ENCODE results near the gene A3GALT2. TPM values are rescaled to one million over a fixed set of nuclear protein-coding genes. Genes with fewer than 3 reads are reported as not detected.

A3GALT2 gene
- polyA plus RNA-seq (2013, experiment 1 of 2), result not detected
- polyA plus RNA-seq (2013, experiment 2 of 2), result not detected

DNA sequence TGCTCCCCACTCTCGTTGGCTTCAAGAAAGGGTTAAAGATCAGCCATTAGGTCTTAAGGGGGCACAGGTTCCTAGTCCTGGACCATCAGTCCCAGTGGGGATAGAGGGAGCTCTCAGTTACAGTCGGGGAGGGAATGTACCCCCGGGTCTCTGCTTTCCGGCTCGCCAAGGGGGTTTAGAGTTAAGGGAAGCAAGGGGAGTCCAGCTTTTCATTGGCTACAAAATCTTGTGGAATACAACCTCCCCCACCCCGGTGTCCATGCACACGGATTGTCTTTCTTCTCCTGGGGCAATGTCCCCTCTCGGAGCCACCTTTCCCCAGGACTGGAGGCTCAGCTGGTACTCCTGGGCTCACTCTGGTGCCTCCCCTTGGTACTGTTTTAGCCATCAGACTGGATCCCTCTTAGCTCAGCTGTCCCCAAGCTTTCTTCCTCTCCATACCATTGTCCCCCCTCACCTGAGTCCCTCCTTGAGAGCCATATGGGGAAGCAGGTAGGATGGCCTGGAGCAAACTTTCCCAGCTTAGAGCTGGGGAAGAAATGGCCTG lies at the start of gene A3GALT2:
Gene A3GALT2, minus strand, starts transcription at position 480 of the 547 bp plus-strand sequence. Its CDS starts 0 bp downstream, at position 480.
- H3K4me1 ChIP-seq (ENCODE audit: control insufficient read depth, insufficient read depth, low read length, poor library complexity, severe bottlenecking), result peaks cover 7% of the 10 kb centered on the region
- H3K9me3 ChIP-seq (ENCODE audit: control insufficient read depth, low read length), result no peaks in the 10 kb centered on the region
- peaks cover 36% of the 10 kb centered on the region for H3K36me3 ChIP-seq (ENCODE audit: control insufficient read depth, insufficient read depth, low read length)
- H3K4me3 ChIP-seq (ENCODE audit: extremely low read depth, insufficient read depth, low read length, poor library complexity, severe bottlenecking), result no peak within 1 kb of the TSS
- H3K27ac ChIP-seq (ENCODE audit: low read depth, low read length, severe bottlenecking), result peak within 1 kb of the TSS; percentile 10
- WGBS, 2 experiments (ENCODE audit: insufficient coverage in 2 of 2), result 97% methylated on average over 4 to 8 of the region's 8 CpGs

DNA sequence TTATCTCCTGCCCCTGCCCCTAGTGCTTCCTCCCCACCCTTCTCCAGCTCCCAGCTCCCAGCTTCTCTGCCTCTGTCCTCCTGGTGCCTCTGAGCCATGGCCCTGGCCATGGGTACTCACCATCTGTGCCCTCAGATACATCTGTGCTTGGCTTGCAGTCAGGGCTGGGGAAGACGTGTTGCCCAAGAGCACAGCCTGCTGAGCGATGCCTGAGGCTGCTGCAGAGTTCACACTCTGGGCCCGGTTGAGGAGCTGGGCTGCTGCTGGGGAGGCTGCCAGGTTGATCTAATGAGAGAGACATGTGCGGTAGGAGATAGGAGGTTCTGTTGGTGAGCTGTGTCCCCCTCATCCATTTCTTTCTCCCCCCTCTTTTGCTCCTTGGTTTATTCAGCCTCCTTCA lies 49.4 kb upstream of the A3GALT2 start:
- no peaks in the 10 kb centered on the region for H3K9me3 ChIP-seq (ENCODE audit: control insufficient read depth, low read length)
- WGBS, 2 experiments (ENCODE audit: insufficient coverage in 2 of 2), result 69 to 93% methylated on average over 3 of the region's 4 CpGs
- H3K4me3 ChIP-seq (ENCODE audit: extremely low read depth, insufficient read depth, low read length, poor library complexity, severe bottlenecking), result no peak overlapping the region
- peaks cover 43% of the 10 kb centered on the region for H3K36me3 ChIP-seq (ENCODE audit: control insufficient read depth, insufficient read depth, low read length)
- H3K27ac ChIP-seq (ENCODE audit: low read depth, low read length, severe bottlenecking), result no peak overlapping the region
- peaks cover 37% of the 10 kb centered on the region for H3K4me1 ChIP-seq (ENCODE audit: control insufficient read depth, insufficient read depth, low read length, poor library complexity, severe bottlenecking)

DNA sequence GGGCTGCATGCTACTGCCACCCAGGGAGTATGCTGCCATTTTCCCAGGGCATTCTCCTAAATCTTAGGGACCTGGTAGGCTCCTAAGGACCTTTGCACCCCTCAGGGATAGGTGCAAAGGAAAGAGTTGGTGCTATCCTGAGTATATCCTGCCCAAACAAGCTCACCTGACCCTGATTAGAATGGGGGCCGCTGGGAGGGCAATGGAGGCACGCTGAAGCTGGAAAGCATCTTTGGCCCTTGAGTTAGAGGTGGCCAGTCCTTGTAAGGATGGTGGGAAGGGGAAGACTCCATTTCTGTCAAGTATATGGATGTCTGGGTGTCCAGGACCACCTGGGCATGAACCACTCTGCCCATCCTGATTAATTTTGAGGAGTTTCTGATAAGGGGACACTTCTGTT lies 48.9 kb upstream of the A3GALT2 start:
- Histone ChIP-seq H3K36me3 (ENCODE audit: control insufficient read depth, insufficient read depth, low read length) (peaks cover 48% of the 10 kb centered on the region), H3K4me3 (ENCODE audit: extremely low read depth, insufficient read depth, low read length, poor library complexity, severe bottlenecking) (no peak overlapping the region), H3K4me1 (ENCODE audit: control insufficient read depth, insufficient read depth, low read length, poor library complexity, severe bottlenecking) (peaks cover 37% of the 10 kb centered on the region), H3K9me3 (ENCODE audit: control insufficient read depth, low read length) (no peaks in the 10 kb centered on the region), H3K27ac (ENCODE audit: low read depth, low read length, severe bottlenecking) (no peak overlapping the region)
- 81 to 100% methylated on average over 2 of the region's 2 CpGs for WGBS, 2 experiments (ENCODE audit: insufficient coverage in 2 of 2)

GRCh38 chr1:33369081-33369480 lies 48.2 kb upstream of the A3GALT2 start:
- no peak overlapping the region for H3K27ac ChIP-seq (ENCODE audit: low read depth, low read length, severe bottlenecking)
- H3K36me3 ChIP-seq (ENCODE audit: control insufficient read depth, insufficient read depth, low read length), result peaks cover 49% of the 10 kb centered on the region
- peaks cover 39% of the 10 kb centered on the region for H3K4me1 ChIP-seq (ENCODE audit: control insufficient read depth, insufficient read depth, low read length, poor library complexity, severe bottlenecking)
- WGBS, 2 experiments (ENCODE audit: insufficient coverage in 2 of 2), result 88 to 89% methylated on average over 8 to 9 of the region's 9 CpGs
- H3K4me3 ChIP-seq (ENCODE audit: extremely low read depth, insufficient read depth, low read length, poor library complexity, severe bottlenecking), result no peak overlapping the region
- H3K9me3 ChIP-seq (ENCODE audit: control insufficient read depth, low read length), result no peaks in the 10 kb centered on the region

DNA sequence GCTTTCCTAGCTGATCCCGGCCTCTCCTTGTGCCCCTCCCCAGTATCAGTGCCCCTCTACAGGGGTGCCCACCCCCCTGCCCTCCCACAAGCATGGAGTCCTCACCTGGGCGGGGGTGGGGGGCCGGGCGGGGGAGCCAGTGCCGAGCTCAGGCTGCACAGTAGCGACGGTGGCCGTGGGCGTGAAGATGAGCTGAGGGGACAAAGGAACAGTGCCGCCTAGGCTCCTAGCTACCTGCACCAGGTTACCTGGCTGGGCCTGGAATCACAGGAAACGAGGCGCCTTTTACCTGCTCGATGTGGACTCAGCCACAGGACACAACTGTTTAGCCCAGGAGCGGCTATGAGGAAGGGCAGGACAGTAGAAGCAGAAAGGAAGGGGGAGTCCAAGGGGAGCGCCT lies 47.5 kb upstream of the A3GALT2 start:
- no peak overlapping the region for H3K27ac ChIP-seq (ENCODE audit: low read depth, low read length, severe bottlenecking)
- 85 to 94% methylated on average over 12 to 14 of the region's 15 CpGs for WGBS, 2 experiments (ENCODE audit: insufficient coverage in 2 of 2)
- no peak overlapping the region for H3K4me3 ChIP-seq (ENCODE audit: extremely low read depth, insufficient read depth, low read length, poor library complexity, severe bottlenecking)
- peaks cover 42% of the 10 kb centered on the region for H3K4me1 ChIP-seq (ENCODE audit: control insufficient read depth, insufficient read depth, low read length, poor library complexity, severe bottlenecking)
- peaks cover 45% of the 10 kb centered on the region for H3K36me3 ChIP-seq (ENCODE audit: control insufficient read depth, insufficient read depth, low read length)
- H3K9me3 ChIP-seq (ENCODE audit: control insufficient read depth, low read length), result no peaks in the 10 kb centered on the region

GRCh38 chr1:33367485-33368405 lies 46.8 kb upstream of the A3GALT2 start:
- H3K9me3 ChIP-seq (ENCODE audit: control insufficient read depth, low read length), result no peaks in the 10 kb centered on the region
- no peak overlapping the region for H3K4me3 ChIP-seq (ENCODE audit: extremely low read depth, insufficient read depth, low read length, poor library complexity, severe bottlenecking)
- H3K4me1 ChIP-seq (ENCODE audit: control insufficient read depth, insufficient read depth, low read length, poor library complexity, severe bottlenecking), result peaks cover 49% of the 10 kb centered on the region
- peaks cover 43% of the 10 kb centered on the region for H3K36me3 ChIP-seq (ENCODE audit: control insufficient read depth, insufficient read depth, low read length)
- no peak overlapping the region for H3K27ac ChIP-seq (ENCODE audit: low read depth, low read length, severe bottlenecking)
- whole genome bisulfite sequencing, 2 experiments (ENCODE audit: insufficient coverage in 2 of 2), result 28 to 52% methylated on average over 13 to 15 of the region's 23 CpGs

GRCh38 chr1:33366762-33367484 lies 46.0 kb upstream of the A3GALT2 start:
- WGBS, 2 experiments (ENCODE audit: insufficient coverage in 2 of 2), result 90 to 94% methylated on average over 9 to 14 of the region's 14 CpGs
- Histone ChIP-seq H3K36me3 (ENCODE audit: control insufficient read depth, insufficient read depth, low read length) (peaks cover 41% of the 10 kb centered on the region), H3K4me3 (ENCODE audit: extremely low read depth, insufficient read depth, low read length, poor library complexity, severe bottlenecking) (no peak overlapping the region), H3K27ac (ENCODE audit: low read depth, low read length, severe bottlenecking) (no peak overlapping the region), H3K9me3 (ENCODE audit: control insufficient read depth, low read length) (no peaks in the 10 kb centered on the region), H3K4me1 (ENCODE audit: control insufficient read depth, insufficient read depth, low read length, poor library complexity, severe bottlenecking) (peaks cover 57% of the 10 kb centered on the region)

DNA sequence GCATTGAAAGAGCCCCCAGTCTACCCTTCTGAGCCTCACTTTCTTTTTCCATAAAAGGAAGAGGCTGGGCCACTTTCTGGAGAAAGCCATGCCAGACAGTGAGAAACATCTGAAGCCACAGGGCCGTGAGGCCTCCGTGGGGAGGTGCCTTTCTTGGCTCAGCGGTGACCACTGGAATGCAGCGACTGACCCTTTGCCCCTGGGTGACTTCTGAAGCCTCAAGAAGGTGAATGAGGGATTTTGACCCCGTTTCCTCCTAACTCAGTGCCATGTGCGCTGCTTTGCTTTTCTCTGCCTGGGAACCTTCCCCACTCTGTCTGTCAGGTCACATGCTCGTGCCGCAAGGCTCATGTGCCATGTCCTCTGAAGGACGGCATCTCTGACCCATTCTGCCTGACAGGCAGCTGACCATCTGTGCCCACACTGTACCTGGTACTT lies 44.7 kb upstream of the A3GALT2 start:
- 83 to 91% methylated on average over 5 to 6 of the region's 9 CpGs for WGBS, 2 experiments (ENCODE audit: insufficient coverage in 2 of 2)
- peaks cover 36% of the 10 kb centered on the region for H3K36me3 ChIP-seq (ENCODE audit: control insufficient read depth, insufficient read depth, low read length)
- peaks cover 68% of the 10 kb centered on the region for H3K4me1 ChIP-seq (ENCODE audit: control insufficient read depth, insufficient read depth, low read length, poor library complexity, severe bottlenecking)
- no peaks in the 10 kb centered on the region for H3K9me3 ChIP-seq (ENCODE audit: control insufficient read depth, low read length)
- peak overlapping the region; percentile 90 for H3K27ac ChIP-seq (ENCODE audit: low read depth, low read length, severe bottlenecking)
- H3K4me3 ChIP-seq (ENCODE audit: extremely low read depth, insufficient read depth, low read length, poor library complexity, severe bottlenecking), result no peak overlapping the region

DNA sequence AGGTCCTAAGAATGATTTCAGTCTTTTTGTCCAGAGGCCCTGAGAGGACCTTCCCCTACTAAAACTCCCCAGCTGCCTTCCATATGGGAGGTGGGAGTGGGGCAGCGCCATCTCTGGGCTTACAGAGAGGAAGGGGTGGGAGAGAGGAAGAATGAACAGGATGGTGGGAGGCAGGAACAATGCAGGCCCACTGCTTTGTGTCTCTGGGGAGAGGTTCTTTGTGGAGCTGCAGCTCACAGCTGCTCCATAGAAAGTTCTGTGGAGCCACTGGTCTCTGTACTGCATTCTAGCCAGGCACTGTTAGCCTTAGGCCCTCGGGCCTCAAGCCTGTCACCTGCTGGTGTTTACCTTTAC lies 43.6 kb upstream of the A3GALT2 start:
- Histone ChIP-seq H3K4me1 (ENCODE audit: control insufficient read depth, insufficient read depth, low read length, poor library complexity, severe bottlenecking) (peaks cover 70% of the 10 kb centered on the region), H3K4me3 (ENCODE audit: extremely low read depth, insufficient read depth, low read length, poor library complexity, severe bottlenecking) (peak overlapping the region; percentile 5)
- WGBS, 2 experiments (ENCODE audit: insufficient coverage in 2 of 2), result 72 to 75% methylated on average over 1 to 2 of the region's 2 CpGs

GRCh38 chr1:33363470-33363861 lies 42.6 kb upstream of the A3GALT2 start:
- 37 to 41% methylated on average over 5 of the region's 5 CpGs for WGBS, 2 experiments (ENCODE audit: insufficient coverage in 2 of 2)
- Histone ChIP-seq H3K4me3 (ENCODE audit: extremely low read depth, insufficient read depth, low read length, poor library complexity, severe bottlenecking) (peak overlapping the region; percentile 26), H3K27ac (ENCODE audit: low read depth, low read length, severe bottlenecking) (peak overlapping the region; percentile 90), H3K9me3 (ENCODE audit: control insufficient read depth, low read length) (no peaks in the 10 kb centered on the region), H3K36me3 (ENCODE audit: control insufficient read depth, insufficient read depth, low read length) (peaks cover 36% of the 10 kb centered on the region), H3K4me1 (ENCODE audit: control insufficient read depth, insufficient read depth, low read length, poor library complexity, severe bottlenecking) (peaks cover 81% of the 10 kb centered on the region)

More for the DNA sequence above, 43.6 kb upstream of the A3GALT2 start:
- H3K9me3 ChIP-seq (ENCODE audit: control insufficient read depth, low read length), result no peaks in the 10 kb centered on the region
- peak overlapping the region; percentile 90 for H3K27ac ChIP-seq (ENCODE audit: low read depth, low read length, severe bottlenecking)
- H3K36me3 ChIP-seq (ENCODE audit: control insufficient read depth, insufficient read depth, low read length), result peaks cover 31% of the 10 kb centered on the region
